Neural progenitor cell (in vitro differentiated cells): ENCODE data around the gene RSPH6A.

ENCODE experiments used
- EZH2phosphoT487 ChIP-seq: fragments of 200-600 bp; sonication (generic); IDR thresholded peaks from 2 replicates; pipeline ENCODE4 v1.6.1; 2017; ENCODE audit warnings: antibody characterized with exemption
- TF ChIP-seq, protein P1 (sequence below): fragments of 200-600 bp; sonication (generic); IDR thresholded peaks from 2 replicates; pipeline ENCODE4 v1.5.1; 2017; ENCODE audit warnings: antibody characterized with exemption, mild to moderate bottlenecking

DNA sequence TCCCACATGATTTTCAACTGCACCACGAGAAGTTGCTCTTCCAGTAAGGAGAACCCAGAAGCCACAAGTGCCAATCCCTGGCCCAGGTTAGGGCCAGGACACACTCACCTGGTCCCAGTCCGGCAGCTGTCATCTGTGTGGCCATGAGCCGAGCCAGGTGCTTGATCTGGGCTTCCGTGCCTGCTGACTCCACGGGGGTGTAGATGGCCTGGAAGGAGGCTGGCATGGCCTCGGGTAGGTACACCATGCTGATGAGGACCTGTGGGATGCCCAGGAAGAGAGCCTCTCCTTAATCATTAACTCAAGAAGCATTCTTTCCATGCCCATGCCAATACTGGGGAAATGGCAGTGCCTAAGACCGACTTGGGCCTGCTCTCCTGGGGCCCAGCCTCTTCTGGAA is 19.9 kb upstream of the RSPH6A start:
- TF ChIP-seq, protein P1, sequence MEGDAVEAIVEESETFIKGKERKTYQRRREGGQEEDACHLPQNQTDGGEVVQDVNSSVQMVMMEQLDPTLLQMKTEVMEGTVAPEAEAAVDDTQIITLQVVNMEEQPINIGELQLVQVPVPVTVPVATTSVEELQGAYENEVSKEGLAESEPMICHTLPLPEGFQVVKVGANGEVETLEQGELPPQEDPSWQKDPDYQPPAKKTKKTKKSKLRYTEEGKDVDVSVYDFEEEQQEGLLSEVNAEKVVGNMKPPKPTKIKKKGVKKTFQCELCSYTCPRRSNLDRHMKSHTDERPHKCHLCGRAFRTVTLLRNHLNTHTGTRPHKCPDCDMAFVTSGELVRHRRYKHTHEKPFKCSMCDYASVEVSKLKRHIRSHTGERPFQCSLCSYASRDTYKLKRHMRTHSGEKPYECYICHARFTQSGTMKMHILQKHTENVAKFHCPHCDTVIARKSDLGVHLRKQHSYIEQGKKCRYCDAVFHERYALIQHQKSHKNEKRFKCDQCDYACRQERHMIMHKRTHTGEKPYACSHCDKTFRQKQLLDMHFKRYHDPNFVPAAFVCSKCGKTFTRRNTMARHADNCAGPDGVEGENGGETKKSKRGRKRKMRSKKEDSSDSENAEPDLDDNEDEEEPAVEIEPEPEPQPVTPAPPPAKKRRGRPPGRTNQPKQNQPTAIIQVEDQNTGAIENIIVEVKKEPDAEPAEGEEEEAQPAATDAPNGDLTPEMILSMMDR, result no peak
- TF ChIP-seq EZH2phosphoT487, result no peak
